GM18519 (cell line): ENCODE measurements around the gene TEK.
"Not testable (repeated sequence)": the region's sequence is repeated elsewhere in the genome, so short reads cannot be mapped to it uniquely, and the experiment has no call there.

Experiments used
- ATAC-seq: cut with Tn5 transposase; IDR thresholded peaks from one replicate; pipeline ENCODE4 v1.9.1; 2021; ENCODE audit warnings: mild to moderate bottlenecking, moderate library complexity; ENCODE audit not compliant: unreplicated experiment, low FRiP score

TEK gene

DNA sequence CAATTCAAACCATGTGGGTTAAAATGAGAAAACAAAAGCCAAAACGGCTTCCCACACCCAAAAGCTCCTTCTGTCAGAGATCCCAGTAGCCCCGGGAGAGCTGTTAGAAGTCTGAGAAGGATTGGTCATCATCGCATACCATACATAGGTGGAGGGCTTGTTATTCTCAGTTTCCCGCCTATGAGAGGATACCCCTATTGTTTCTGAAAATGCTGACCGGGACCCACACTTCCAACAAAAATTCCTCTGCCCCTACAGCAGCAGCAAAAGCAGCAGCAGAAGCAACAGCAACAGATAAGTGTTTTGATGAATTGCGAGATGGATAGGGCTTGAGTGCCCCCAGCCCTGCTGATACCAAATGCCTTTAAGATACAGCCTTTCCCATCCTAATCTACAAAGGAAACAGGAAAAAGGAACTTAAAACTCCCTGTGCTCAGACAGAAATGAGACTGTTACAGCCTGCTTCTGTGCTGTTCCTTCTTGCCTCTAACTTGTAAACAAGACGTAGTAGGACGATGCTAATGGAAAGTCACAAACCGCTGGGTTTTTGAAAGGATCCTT is at the start of gene TEK:
TEK (plus strand) TSS at position 245 of the 561 bp plus-strand sequence. CDS start 366 bp downstream, outside the sequence.
- no peak for ATAC-seq

DNA sequence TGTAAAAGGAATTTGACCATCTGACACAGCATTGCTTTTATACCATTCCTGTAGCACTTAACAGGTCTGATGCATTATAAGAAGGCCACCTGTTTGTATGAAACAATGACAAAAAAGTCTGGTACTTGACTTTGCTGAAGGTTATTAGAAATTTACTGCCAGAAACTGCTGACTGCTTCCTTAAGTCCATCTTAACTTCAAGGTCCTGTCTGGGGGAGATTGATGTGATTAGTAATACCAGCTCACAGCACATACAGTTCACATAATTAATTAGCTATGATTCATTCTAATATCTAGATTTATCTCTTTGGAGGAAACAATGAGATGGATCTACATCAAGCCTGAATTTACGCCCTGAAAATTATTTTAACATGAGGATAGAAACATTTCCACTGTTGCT is 49.6 kb upstream of the TEK start:
- no peak for ATAC-seq

DNA sequence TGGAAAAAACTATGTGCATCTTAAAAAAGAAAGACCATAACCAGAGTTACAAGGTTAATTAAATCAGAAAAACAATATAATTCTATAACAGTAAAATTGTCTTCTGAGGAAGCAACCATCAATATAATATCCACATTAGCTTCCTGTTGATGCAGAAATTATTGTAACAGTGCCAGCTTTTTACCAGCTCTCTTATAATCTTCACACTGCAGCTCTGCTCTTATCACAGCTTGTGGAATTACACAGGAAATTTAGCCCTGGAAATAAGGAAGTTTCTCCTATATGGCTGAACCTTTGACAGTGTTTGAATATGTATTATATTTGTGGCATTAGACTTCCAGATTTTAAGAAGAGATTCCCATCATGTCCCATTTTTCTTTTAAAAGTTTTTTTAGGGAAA is 49.1 kb upstream of the TEK start:
- ATAC-seq = no peak

DNA sequence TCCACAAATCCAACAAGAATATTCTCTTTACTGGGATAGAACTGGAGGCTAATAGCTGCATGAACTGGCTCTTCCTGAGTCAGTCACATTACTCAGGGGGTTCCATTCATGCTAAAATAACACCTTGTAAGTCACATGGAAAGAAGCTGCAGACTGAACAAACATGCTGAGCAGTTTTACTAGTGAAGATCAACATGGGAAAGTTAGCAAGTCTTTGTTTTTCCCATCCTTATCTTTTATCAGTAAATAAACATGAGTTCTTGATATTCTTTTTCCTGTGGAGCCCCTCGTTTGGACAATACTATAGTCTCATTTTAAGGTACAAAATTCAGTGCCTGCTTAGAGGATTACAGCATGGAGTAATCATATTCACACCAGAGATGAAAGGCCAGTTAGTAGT is 43.7 kb upstream of the TEK start:
- ATAC-seq = no peak

DNA sequence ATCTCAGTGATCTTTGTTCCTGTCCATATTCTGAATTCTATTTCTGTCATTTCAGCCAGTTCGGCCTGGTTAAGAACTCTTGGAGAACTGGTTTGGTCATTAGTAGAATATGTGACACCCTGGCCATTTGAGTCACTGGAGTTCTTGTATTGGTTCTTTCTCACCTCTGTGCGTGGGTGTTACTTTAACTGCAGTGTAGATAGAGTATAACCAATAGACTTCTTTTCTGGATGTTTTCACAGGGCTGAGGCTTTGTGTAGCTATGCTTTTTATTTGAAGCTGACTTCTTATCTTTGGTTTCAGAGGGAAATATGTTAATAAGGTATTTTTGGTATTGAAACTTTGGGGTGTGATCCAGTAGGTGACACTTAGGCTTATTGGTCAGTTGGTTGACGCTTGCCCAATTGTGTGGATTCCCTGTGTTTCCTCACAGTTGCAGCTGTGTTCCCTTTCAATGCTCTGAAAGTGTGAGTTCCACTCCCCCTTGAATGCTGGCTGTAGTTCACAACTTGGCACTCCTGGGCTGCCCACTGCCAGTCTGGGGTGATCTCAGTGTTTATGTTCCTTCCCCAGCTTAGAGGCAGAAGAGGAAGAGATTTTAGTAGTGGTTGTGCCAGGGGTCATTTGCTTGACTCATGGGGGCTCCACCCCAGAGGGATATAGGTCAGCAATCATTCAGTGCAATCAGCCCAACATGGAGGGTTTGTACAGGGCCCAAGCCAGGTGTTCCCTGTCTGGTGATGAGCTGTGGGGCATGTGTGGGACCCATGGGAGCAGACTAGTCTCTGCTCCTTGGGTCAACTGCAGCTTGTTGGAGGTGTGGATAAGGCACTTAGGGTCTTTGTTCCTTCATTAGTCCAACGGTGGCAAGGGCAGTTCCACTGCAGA is 34.9 kb upstream of the TEK start:
- ATAC-seq = no peak

DNA sequence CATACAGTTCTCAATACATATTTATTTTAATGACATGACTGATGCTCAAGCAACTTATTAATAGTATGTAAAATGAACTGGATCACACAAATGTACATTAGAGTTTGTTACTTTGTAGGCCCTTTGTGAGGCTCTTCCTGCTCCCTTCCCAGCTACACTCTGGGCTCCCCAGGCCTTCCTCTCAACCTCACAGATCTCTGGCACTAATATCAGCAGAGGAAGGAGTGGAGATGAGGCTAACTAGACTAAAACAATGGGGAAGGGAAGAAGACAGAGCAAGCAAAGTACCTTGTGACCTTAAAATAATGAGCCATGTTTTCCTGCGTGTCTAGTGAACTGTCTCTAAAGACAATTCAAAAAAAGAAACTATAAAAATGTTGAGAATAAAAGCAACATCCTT is 30.3 kb upstream of the TEK start:
- no peak for ATAC-seq

DNA sequence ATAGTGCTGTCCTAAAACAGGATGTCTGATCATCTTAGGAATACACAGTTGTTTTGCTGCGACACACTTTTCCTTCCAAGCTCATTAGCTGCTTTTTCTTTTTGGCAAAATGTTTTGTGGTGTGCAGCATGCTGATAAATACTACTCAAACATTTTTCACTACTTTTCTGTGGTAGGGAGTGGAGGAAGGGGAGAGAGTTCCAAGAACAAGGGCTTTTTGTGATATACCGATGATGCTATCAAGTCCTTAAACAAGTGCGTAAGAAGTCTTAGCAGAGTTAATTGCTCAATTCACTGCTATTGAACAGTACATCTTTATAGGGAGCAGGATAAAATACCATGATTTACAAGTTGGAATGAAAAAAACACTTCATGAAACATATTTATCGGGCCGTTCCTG is 23.6 kb upstream of the TEK start:
- no peak for ATAC-seq

DNA sequence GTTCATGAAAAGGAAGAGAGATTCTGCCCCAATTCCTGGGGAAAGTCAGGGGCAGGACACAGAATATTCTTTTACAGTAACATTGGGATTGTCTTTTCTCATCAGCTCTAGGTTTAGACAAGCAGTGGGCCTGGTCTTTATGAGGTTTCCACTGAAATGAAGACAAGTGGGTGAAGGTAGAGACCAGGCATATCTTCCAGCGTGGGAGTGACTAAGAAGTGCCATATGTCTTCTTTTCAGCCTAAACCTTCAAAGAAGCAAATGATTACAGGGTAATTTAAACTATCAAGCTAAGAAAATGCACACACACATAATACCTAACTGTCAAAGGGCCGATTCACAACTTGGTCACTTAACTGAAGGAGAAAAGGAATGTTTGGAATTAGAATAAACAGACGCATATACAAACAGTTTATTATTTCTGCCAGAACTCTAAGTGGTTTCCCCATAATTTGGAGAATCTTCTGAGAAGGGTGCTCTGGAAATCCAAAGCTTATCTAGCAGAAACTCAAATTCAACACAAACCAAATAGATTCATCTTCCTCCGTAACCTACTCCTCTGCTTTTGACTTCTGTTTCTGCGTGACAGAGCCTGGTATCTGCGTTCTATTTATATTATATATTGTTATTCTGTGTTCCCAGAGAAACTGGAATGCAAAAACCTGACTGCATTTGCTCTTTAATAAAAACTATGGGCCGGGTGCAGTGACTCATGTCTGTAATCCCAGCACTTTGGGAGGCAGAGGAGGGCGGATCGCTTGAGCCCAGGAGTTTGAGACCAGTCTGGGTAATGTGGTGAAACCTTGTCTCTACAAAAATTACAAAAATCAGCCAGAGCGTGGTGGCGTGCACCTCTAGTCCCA is 22.0 kb upstream of the TEK start:
- ATAC-seq = no peak

DNA sequence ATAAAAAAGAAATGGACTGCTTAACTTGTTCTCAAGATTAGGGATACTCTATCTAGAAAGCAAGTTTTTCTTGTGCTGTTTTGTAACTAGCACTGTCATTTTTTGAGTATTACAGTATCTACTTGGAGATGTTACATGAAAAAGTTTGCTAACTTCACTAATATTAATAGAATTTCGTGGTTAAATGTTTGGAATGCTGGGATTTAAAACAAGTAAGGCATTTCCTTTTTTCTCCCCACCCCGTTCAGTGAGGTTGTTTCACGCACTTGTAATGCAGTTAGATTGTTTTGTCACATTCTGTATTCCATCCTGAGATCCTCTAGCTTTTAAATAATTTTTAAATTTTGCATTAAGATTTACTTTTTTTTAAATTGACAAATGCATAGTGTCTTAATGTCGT is 20.0 kb upstream of the TEK start:
- no peak for ATAC-seq

DNA sequence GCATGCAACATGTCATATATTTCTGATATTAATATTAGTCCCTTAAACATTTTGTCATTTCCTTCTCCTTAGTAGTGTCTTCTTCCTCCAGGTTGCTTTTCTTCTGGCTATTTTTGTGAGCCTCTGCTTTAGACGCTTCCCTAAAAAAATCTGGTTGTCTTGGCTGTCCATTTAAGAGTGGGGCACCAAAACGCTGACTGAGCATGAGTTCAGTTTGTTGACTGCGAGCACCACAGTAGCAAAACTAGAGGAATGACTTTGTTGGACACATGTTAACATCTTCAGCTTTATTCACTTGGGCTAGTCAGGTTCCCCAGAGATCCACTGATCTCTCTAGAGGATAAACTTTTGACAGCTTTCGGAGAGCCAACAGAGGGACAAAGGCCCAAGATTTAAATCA is 19.3 kb upstream of the TEK start:
- no peak for ATAC-seq

DNA sequence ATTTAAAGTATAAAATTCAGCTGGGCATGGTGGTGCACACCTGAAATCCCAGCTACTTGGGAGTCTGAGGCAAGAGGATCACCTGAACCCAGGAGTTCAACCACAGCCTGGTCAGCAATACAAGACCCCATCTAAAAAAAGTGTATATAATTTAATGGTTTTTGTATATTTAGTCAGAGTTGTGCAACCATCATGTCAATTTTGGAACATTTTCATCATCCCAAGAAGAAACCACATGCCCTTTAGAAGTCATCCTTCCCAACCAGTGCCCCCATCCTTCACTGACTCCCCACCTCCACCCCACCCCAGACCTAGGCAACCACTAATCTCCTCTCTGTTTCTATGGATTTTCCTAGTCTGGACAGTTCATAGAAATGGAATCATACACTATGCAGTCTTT is 18.8 kb upstream of the TEK start:
- ATAC-seq = no peak

DNA sequence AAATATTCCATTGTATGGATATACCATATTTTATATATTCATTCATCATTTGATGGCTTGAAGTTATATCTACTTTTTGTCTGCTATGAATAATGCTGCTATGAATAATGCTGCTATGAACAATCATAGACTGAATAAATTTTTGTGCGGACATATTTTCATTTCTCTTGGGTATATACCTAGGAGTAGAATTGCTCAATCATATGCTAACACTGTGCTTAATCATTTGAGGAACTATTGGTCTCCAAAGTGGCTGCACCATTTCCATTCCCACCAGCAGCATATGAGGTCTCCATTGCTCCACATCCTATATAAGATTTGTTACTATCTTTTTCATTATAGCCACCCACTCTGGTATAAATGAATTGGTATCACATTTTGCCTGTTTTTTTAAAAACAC is 18.3 kb upstream of the TEK start:
- ATAC-seq = no peak

DNA sequence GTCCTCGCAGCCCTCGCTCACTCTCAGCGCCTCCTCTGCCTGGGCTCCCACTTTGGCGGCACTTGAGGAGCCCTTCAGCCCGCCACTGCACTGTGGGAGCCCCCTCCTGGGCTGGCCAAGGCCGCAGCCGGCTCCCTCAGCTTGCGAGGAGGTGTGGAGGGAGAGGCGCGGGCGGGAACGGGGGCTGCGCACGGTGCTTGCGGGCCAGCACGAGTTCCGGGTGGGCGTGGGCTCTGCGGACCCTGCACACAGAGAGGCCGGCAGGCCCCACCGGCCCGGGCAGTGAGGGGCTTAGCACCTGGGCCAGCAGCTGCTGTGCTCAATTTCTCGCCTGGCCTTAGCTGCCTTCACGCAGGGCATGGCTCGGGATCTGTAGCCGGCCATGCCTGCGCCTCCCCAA is 16.5 kb upstream of the TEK start:
- ATAC-seq = not testable (repeated sequence)

DNA sequence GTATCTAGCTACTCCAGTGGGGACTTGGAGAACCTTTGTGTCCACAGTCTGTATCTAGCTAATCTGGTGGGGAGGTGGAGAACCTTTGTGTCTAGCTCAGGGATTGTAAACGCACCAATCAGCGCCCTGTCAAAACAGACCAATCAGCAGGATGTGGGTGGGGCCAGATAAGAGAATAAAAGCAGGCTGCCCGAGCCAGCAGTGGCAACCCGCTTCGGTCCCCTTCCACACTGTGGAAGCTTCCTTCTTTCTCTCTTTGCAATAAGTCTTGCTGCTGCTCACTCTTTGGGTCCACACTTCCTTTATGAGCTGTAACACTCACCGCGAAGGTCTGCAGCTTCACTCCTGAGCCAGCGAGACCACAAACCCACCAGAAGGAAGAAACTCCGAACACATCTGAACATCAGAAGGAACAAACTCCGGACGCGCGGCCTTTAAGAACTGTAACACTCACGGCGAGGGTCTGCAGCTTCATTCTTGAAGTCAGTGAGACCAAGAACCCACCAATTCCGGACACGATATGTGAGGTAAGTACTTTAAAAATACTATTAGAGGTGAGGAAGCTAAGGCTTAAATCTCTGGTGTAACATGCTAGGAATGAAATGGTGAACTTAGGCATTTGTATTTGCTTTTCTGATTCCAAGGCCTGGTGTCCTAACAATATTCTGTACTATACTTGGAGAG is 15.5 kb upstream of the TEK start:
- not testable (repeated sequence) for ATAC-seq

DNA sequence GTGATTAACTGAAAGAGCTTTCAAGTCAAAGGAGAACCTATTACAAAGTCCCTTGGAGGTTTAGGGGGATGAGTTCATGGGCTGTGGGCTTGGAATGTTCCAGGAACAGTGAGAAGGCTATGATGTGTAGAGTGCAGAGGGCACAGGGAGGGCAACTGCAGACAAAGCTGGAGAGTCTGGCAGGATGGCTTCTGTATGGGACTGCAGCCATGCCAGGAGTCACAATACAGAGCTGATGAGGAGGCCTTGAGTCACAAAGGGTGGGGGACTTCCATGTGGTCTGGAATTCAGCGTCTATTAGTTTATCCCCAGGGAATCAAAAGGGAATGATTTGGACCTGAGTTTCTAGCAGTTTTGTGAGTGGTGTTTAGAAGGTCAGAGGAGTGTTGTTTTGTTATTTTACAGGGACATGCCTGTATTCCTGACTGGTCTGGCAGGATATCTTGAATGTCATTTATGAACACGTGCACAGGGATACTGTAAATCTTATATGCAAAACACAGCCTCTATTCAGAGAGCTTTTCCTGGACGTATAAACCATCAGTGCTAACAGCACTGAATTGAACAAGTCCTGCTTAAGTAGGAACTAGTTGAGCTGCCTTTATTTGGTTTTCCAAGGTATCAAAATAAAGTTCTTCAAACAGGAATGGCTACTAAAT is 14.3 kb upstream of the TEK start:
- no peak for ATAC-seq

DNA sequence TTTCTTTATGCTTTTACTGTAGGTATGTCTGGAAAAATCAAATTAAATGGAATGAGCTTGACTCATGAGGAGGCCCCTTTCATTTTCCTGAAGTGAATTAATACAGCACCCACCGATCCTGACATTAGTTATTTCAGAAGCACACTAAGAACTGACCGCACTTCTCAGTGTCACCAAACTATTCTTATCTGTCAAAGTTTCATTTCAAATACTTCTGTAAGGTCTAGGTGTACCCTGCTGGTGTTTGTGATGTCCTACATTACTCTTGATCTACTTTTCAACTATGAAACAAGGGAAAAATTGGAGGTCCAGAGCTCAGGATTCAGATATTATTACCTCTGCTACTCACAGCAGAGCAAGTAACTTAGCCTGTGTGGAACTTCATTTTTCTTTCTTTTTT is 1.8 kb upstream of the TEK start:
- no peak for ATAC-seq

DNA sequence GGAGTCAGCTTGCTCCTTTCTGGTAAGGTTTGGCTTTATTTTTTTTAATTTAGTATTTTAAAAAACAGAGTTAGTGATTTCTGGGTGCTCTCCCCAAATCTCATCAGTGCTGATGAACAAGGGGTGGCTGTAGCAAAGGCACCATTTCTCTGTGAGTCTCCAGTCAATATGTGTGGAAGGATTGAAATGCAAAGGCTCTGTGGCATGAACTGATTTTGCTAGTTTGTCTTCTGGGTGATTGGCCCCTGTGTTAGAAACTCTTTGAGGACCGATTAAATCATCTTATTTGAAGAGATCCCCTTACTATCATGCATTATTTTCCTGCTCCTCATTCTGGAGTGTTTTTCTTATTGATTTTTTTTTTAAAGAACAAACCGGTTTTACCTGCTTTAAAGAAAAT is 596 bp downstream of the TEK start:
- ATAC-seq = no peak

DNA sequence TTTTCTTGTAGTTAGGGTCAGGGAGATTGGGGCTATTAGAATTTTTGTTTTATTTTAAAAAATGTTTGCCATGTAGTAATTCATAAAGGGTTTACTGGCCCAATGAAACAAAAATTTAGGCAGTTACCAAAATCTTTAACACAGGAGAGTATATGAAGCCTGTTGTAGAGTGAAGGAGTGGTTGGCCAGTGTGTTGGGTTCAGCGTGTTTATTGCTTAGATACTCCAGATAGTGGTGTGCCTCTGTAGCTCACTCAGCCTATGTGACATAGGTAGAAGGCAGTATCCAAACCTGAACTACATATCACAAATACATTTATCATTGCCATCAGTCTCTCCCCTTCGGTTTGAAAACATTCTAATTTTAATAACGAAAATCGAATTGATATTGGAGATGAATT is 1.2 kb downstream of the TEK start:
- no peak for ATAC-seq

DNA sequence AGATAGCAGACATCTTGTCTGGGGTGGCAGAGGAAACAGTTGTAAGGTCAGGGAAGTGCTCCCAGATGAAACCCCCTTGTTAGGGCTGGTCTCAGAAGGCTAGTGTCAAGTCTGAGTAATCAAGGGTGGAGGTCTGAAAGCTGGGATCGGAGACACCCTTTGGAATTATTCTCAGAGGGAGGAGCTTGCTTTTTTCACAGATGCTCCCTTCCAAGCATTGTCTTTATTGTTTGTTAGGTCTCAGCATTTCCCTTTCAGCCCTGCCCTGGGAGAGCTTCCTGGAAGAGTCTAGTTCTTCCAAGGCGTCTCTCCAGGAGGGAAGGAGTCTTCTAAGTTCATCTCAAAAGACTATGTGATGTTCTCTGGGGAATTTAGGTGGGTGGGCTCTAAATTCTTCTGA is 3.2 kb downstream of the TEK start:
- ATAC-seq = no peak

DNA sequence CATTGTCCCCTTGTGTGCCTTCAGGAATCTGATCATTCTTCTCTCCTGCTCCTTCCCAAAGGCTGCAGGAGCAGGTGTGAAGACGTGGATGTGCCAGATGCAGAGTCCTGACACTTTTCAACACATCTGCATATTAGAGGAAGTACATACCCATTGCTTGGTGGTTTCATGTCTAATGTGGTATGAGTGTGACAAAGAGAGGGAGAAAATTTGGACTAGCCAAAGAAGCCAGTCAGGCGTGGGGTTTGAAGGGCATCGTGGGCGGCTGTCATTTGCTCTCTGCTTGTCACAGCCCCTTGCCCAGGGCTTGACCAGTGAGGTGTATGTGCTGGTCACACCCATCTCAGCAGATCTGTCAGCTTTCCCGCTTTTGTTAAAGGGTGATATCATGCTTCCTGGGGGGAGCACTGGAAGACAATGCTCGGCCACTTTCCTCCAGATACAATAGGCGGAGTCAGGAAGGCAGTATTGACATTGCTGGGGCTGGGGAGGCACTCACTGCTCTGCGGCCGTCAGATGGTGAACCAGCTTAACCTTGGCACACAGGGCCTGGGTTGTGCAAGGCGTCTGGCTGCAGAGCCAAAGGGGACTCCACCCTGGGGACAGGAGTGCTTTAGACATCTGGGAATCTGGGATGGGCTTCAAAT is 8.6 kb downstream of the TEK start:
- ATAC-seq = no peak
